D721Med (cell line): Measurements from ENCODE around the gene KCNH6.

Source experiments
- DNase-seq: peaks from one replicate; pipeline ENCODE4 v3.0.0; 2011; ENCODE audit warnings: low spot score; ENCODE audit not compliant: insufficient read length
- FAIRE-seq: peaks from 2 replicates; lab custom pipeline; 2011; peaks lifted over from hg19 to GRCh38; lab: Jason Lieb, UNC
- CTCF ChIP-seq: IDR thresholded peaks from 2 replicates; pipeline ENCODE4 v1.5.1; 2012; ENCODE audit warnings: mild to moderate bottlenecking, control low read depth; ENCODE audit not compliant: insufficient read depth; ENCODE audit errors: missing control alignments

KCNH6 gene

GRCh38 chr17:63542942-63543821 lies 20.0 kb downstream of the KCNH6 start:
- TF ChIP-seq CTCF: no peak
- no peak for DNase-seq
- FAIRE-seq: no peak

- DNase-seq (no peak), FAIRE-seq (no peak)
- TF ChIP-seq CTCF: no peak
These were observed 20.8 kb downstream of the KCNH6 start for GRCh38 chr17:63543822-63544420.

GRCh38 chr17:63544467-63545301 lies 21.5 kb downstream of the KCNH6 start:
- TF ChIP-seq CTCF: no peak
- FAIRE-seq: no peak
- no peak for DNase-seq

- no peak for DNase-seq
- TF ChIP-seq CTCF: no peak
- no peak for FAIRE-seq
These were observed 23.3 kb downstream of the KCNH6 start for GRCh38 chr17:63546308-63547082.

DNA sequence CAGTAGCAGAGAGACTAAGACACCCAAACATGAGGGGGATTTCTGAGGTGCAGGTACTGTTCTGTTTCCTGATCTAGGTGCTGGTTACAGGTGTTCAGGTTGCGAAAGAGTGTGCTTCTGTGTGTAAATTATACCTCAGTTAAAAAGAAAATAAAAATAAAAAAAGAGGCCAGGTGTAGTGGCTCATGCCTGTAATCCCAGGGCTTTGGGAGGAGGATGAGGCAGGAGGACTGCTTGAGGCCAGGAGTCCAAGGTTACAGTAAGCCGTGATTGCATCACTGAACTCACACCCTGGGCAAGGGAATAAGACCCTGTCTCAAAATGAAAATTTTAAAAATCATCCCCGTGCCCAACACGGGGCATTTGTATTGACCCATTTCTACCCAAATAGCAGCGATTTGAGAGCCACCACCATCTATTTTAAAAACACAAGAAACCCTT lies 23.9 kb downstream of the KCNH6 start:
- FAIRE-seq: no peak
- no peak for TF ChIP-seq CTCF
- DNase-seq: no peak

DNA sequence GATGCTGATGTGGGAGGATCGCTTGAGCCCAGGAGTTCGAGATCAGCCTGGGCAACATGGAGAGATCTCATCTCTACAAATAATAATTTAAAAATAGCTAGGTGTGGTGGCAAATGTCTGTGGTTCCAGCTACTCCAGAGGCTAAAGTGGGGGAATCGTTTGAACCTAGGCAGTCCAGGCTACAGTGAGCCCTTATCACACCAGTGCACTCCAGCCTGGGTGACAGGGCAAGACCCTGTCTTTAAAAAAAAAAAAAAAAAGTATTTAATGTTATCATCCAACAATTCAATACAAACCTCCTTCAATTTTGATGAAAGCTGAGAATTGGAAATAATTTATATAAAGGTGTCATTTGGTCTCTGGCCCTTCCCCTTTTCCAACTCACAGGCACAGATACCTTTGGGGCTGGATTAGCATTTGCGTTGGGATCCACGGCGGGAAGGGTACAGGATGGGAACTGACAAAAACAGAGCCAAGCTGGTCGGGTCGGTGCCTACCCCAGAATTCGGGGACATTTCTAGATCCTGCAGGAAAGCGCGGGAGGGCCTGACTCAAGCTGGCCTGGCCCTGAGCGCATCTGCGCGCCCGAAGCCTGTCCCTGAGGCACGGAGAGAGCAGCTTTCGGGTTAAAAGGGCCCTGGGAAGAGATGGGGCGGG lies 26.3 kb downstream of the KCNH6 start:
- FAIRE-seq: no peak
- DNase-seq: no peak
- no peak for TF ChIP-seq CTCF
